ENCODE measurements around the gene CCDC158. TPM values are rescaled to one million over a fixed set of nuclear protein-coding genes. Genes with fewer than 3 reads are reported as not detected.

Gene CCDC158
- 0.11 and 0.37 TPM in 2 replicates for total RNA-seq

GRCh38 chr4:76420762-76421581, at the start of gene CCDC158:
CCDC158 (minus strand) TSS chr4:76421141; CDS start chr4:76403207, 17,934 bp downstream.

GRCh38 chr4:76434901-76435527, 14.1 kb upstream of the CCDC158 start, which contains the start of gene SHROOM3:
SHROOM3 (plus strand) TSS chr4:76435229; CDS start chr4:76436053, 824 bp downstream.

GRCh38 chr4:76305971-76306881, 114.7 kb downstream of the CCDC158 start, which contains the start of gene STBD1:
STBD1 (plus strand) TSS chr4:76306733; CDS start chr4:76306770, 37 bp downstream.

Other genes with a start within 250 kb of the CCDC158 start
- gene SCARB2, start 207.3 kb downstream of the CCDC158 start, total RNA-seq = 162 and 265 TPM in 2 replicates
- under 0.01 and 0.37 TPM in 2 replicates for gene FAM47E, start 169.4 kb downstream of the CCDC158 start, total RNA-seq
- 7.2 and 7.6 TPM in 2 replicates for gene STBD1, start 114.4 kb downstream of the CCDC158 start, total RNA-seq
- gene SHROOM3, start 14.1 kb upstream of the CCDC158 start, total RNA-seq = 2.2 and 4.2 TPM in 2 replicates